Measurements from ENCODE around the gene FRMD4B. TPM values are rescaled to one million over a fixed set of nuclear protein-coding genes. Genes with fewer than 3 reads are reported as not detected.

Gene FRMD4B
- total RNA-seq, 1 experiment from 2014 or later, result 0.90 TPM

GRCh38 chr3:69294014-69294766 is 91.7 kb downstream of the FRMD4B start:
- ATAC-seq, result no peak
- intact Hi-C loops (cut with micrococcal nuclease; ENCODE audit: unreplicated experiment), result no loop called here
- in situ Hi-C loops (cut with HindIII; ENCODE audit: low pct_unique_long_range_greater_than_20kb, low sequenced_read_pairs), result no loop called here

GRCh38 chr3:69292959-69293574 is 92.8 kb downstream of the FRMD4B start:
- Histone ChIP-seq H3K27ac (ENCODE audit: low read length) (no peak overlapping the region), H3K27me3 (ENCODE audit: control insufficient read depth, insufficient read depth, low read length) (no peaks in the 10 kb centered on the region), H3K4me1 (ENCODE audit: control insufficient read depth, insufficient read depth, low read length) (no peaks in the 10 kb centered on the region), H3K9me3 (ENCODE audit: control insufficient read depth, insufficient read depth, low read depth, low read length) (no peaks in the 10 kb centered on the region), H3K4me3 (ENCODE audit: low read depth in 2 of 2, low read length in 2 of 2) (no peak overlapping the region), H3K36me3 (ENCODE audit: control insufficient read depth, insufficient read depth, low read length) (no peaks in the 10 kb centered on the region)
- no TSS peak for BruUV-seq (replicated peaks)
- CTCF ChIA-PET, result no interaction called here
- intact Hi-C loops (cut with micrococcal nuclease; ENCODE audit: unreplicated experiment), result no loop called here
- DNase-seq (ENCODE audit: low read depth, low spot score), result no peak
- in situ Hi-C loops (cut with HindIII; ENCODE audit: low pct_unique_long_range_greater_than_20kb, low sequenced_read_pairs), result no loop called here
- ATAC-seq, result no peak
- POLR2A ChIA-PET, result interaction anchor here (0.7 kb wide), 1 partner anchor 431 kb away, joined by 15 read pairs; no protein-coding TSS in a partner anchor
- TF ChIP-seq TCF7L2 (IDR thresholded peaks at IDR 0.05; ENCODE audit: low read depth, low read length) (no peak), REST (IDR thresholded peaks at IDR 0.05; ENCODE audit: insufficient read depth in 1 of 2, low read depth in 2 of 2, low read length in 1 of 2) (no peak), POLR2AphosphoS5 (IDR thresholded peaks at IDR 0.05; ENCODE audit: low read depth, low read length) (no peak), SIN3A (IDR thresholded peaks at IDR 0.05; ENCODE audit: borderline replicate concordance, insufficient read depth, low read depth, low read length) (no peak)

More at GRCh38 chr3:69294014-69294766, 91.7 kb downstream of the FRMD4B start:
- ChIA-PET POLR2A (no interaction called here), CTCF (no interaction called here)
- BruUV-seq (replicated peaks), result no TSS peak
- Histone ChIP-seq H3K9me3 (ENCODE audit: control insufficient read depth, insufficient read depth, low read depth, low read length) (no peaks in the 10 kb centered on the region), H3K4me3 (ENCODE audit: low read depth in 2 of 2, low read length in 2 of 2) (no peak overlapping the region), H3K27ac (ENCODE audit: low read length) (no peak overlapping the region), H3K36me3 (ENCODE audit: control insufficient read depth, insufficient read depth, low read length) (no peaks in the 10 kb centered on the region), H3K4me1 (ENCODE audit: control insufficient read depth, insufficient read depth, low read length) (no peaks in the 10 kb centered on the region), H3K27me3 (ENCODE audit: control insufficient read depth, insufficient read depth, low read length) (no peaks in the 10 kb centered on the region)
- no peak for DNase-seq (ENCODE audit: low read depth, low spot score)
- TF ChIP-seq REST (IDR thresholded peaks at IDR 0.05; ENCODE audit: insufficient read depth in 1 of 2, low read depth in 2 of 2, low read length in 1 of 2) (no peak), CTCF (IDR thresholded peaks at IDR 0.05) (no peak), POLR2AphosphoS5 (IDR thresholded peaks at IDR 0.05; ENCODE audit: low read depth, low read length) (no peak), TCF7L2 (IDR thresholded peaks at IDR 0.05; ENCODE audit: low read depth, low read length) (no peak), SIN3A (IDR thresholded peaks at IDR 0.05; ENCODE audit: borderline replicate concordance, insufficient read depth, low read depth, low read length) (no peak)
